ENCODE data around the gene FOXP1. TPM values are rescaled to one million over a fixed set of nuclear protein-coding genes. Genes with fewer than 3 reads are reported as not detected.

Gene FOXP1
- total RNA-seq, 1 donor = 195 TPM

GRCh38 chr3:71565316-71565715, 18.2 kb downstream of the FOXP1 start:
- no peak overlapping the region for H3K27ac ChIP-seq (ENCODE audit: low read depth, low read length)
- H3K9me3 ChIP-seq (ENCODE audit: low read depth, low read length) = no peaks in the 10 kb centered on the region
- H3K79me2 ChIP-seq (ENCODE audit: insufficient read depth, low read length) = peaks cover 91% of the 10 kb centered on the region
- peaks cover 16% of the 10 kb centered on the region for H4K20me1 ChIP-seq (ENCODE audit: insufficient read depth, low read length)
- no peaks in the 10 kb centered on the region for H3K27me3 ChIP-seq (ENCODE audit: insufficient read depth, low read length)
- H3K4me3 ChIP-seq (ENCODE audit: insufficient read depth, low read length) = no peak overlapping the region
- peaks cover 2% of the 10 kb centered on the region for H3K4me1 ChIP-seq (ENCODE audit: insufficient read depth, low read length)
- no peak overlapping the region for H2AFZ ChIP-seq (ENCODE audit: low read length)
- no peak overlapping the region for H3K4me2 ChIP-seq (ENCODE audit: insufficient read depth, low read length)
- no peak for DNase-seq (ENCODE audit: insufficient read length, low spot score, missing footprints)
- no peak for TF ChIP-seq CTCF (IDR thresholded peaks at IDR 0.05; ENCODE audit: extremely low read depth, low read depth, low read length)
- peaks cover 28% of the 10 kb centered on the region for H3K36me3 ChIP-seq (ENCODE audit: insufficient read depth, low read length)

- no peaks in the 10 kb centered on the region for H3K27me3 ChIP-seq (ENCODE audit: insufficient read depth, low read length)
- H3K4me3 ChIP-seq (ENCODE audit: insufficient read depth, low read length) = no peak overlapping the region
- H3K27ac ChIP-seq (ENCODE audit: low read depth, low read length) = no peak overlapping the region
- peaks cover 29% of the 10 kb centered on the region for H3K36me3 ChIP-seq (ENCODE audit: insufficient read depth, low read length)
- H3K9me3 ChIP-seq (ENCODE audit: low read depth, low read length) = no peaks in the 10 kb centered on the region
- H3K4me2 ChIP-seq (ENCODE audit: insufficient read depth, low read length) = no peak overlapping the region
- H3K79me2 ChIP-seq (ENCODE audit: insufficient read depth, low read length) = peaks cover 95% of the 10 kb centered on the region
- peaks cover 16% of the 10 kb centered on the region for H4K20me1 ChIP-seq (ENCODE audit: insufficient read depth, low read length)
- H3K4me1 ChIP-seq (ENCODE audit: insufficient read depth, low read length) = peaks cover 7% of the 10 kb centered on the region
- no peak overlapping the region for H2AFZ ChIP-seq (ENCODE audit: low read length)
- no peak for TF ChIP-seq CTCF (IDR thresholded peaks at IDR 0.05; ENCODE audit: extremely low read depth, low read depth, low read length)
- no peak for DNase-seq (ENCODE audit: insufficient read length, low spot score, missing footprints)
Measured at GRCh38 chr3:71564361-71564760, 19.2 kb downstream of the FOXP1 start.

- H3K27me3 ChIP-seq (ENCODE audit: insufficient read depth, low read length) = no peaks in the 10 kb centered on the region
- peaks cover 26% of the 10 kb centered on the region for H3K36me3 ChIP-seq (ENCODE audit: insufficient read depth, low read length)
- no peak overlapping the region for H3K4me3 ChIP-seq (ENCODE audit: insufficient read depth, low read length)
- DNase-seq (ENCODE audit: insufficient read length, low spot score, missing footprints) = no peak
- H3K27ac ChIP-seq (ENCODE audit: low read depth, low read length) = no peak overlapping the region
- no peak for TF ChIP-seq CTCF (IDR thresholded peaks at IDR 0.05; ENCODE audit: extremely low read depth, low read depth, low read length)
- H4K20me1 ChIP-seq (ENCODE audit: insufficient read depth, low read length) = peaks cover 13% of the 10 kb centered on the region
- H3K4me2 ChIP-seq (ENCODE audit: insufficient read depth, low read length) = no peak overlapping the region
- H3K4me1 ChIP-seq (ENCODE audit: insufficient read depth, low read length) = peaks cover 10% of the 10 kb centered on the region
- peaks cover 95% of the 10 kb centered on the region for H3K79me2 ChIP-seq (ENCODE audit: insufficient read depth, low read length)
- H3K9me3 ChIP-seq (ENCODE audit: low read depth, low read length) = no peaks in the 10 kb centered on the region
- H2AFZ ChIP-seq (ENCODE audit: low read length) = no peak overlapping the region
Measured at GRCh38 chr3:71563827-71564226, 19.7 kb downstream of the FOXP1 start.

- H4K20me1 ChIP-seq (ENCODE audit: insufficient read depth, low read length) = peaks cover 11% of the 10 kb centered on the region
- H3K4me2 ChIP-seq (ENCODE audit: insufficient read depth, low read length) = no peak overlapping the region
- no peak for TF ChIP-seq CTCF (IDR thresholded peaks at IDR 0.05; ENCODE audit: extremely low read depth, low read depth, low read length)
- peaks cover 94% of the 10 kb centered on the region for H3K79me2 ChIP-seq (ENCODE audit: insufficient read depth, low read length)
- H2AFZ ChIP-seq (ENCODE audit: low read length) = no peak overlapping the region
- H3K4me1 ChIP-seq (ENCODE audit: insufficient read depth, low read length) = peaks cover 10% of the 10 kb centered on the region
- no peak for DNase-seq (ENCODE audit: insufficient read length, low spot score, missing footprints)
- H3K27me3 ChIP-seq (ENCODE audit: insufficient read depth, low read length) = no peaks in the 10 kb centered on the region
- H3K36me3 ChIP-seq (ENCODE audit: insufficient read depth, low read length) = peaks cover 26% of the 10 kb centered on the region
- H3K9me3 ChIP-seq (ENCODE audit: low read depth, low read length) = no peaks in the 10 kb centered on the region
- H3K4me3 ChIP-seq (ENCODE audit: insufficient read depth, low read length) = no peak overlapping the region
- H3K27ac ChIP-seq (ENCODE audit: low read depth, low read length) = no peak overlapping the region
Measured at GRCh38 chr3:71562938-71563337, 20.6 kb downstream of the FOXP1 start.
